ENCODE data around the gene ABHD6. TPM values are rescaled to one million over a fixed set of nuclear protein-coding genes. Genes with fewer than 3 reads are reported as not detected.
A peak's percentile ranks its signal among the peaks of the same experiment; 100 is the strongest.

Gene ABHD6
- total RNA-seq, 1 experiment from 2014 or later, result 5.7 TPM

GRCh38 chr3:58204720-58205119 lies 32.9 kb upstream of the ABHD6 start:
- no peaks in the 10 kb centered on the region for H3K36me3 Mint-ChIP-seq (ENCODE audit: insufficient read depth, unreplicated experiment)
- CTCF ChIA-PET, result interaction anchor here (0.6 kb wide), 1 partner anchor 8 kb away, joined by 4 read pairs; no protein-coding TSS in a partner anchor
- peaks cover 7% of the 10 kb centered on the region for H3K27me3 Mint-ChIP-seq (ENCODE audit: unreplicated experiment)
- BruUV-seq (replicated peaks), result no TSS peak
- H3K9me3 Mint-ChIP-seq (ENCODE audit: low read depth, unreplicated experiment), result peaks cover 3% of the 10 kb centered on the region
- intact Hi-C loops (cut with micrococcal nuclease; ENCODE audit: unreplicated experiment), result no loop called here
- H3K4me1 Mint-ChIP-seq (ENCODE audit: low read depth, unreplicated experiment), result no peaks in the 10 kb centered on the region
- H3K4me3 Mint-ChIP-seq (ENCODE audit: low read depth, unreplicated experiment), result no peak overlapping the region
- TF ChIP-seq, protein P1, sequence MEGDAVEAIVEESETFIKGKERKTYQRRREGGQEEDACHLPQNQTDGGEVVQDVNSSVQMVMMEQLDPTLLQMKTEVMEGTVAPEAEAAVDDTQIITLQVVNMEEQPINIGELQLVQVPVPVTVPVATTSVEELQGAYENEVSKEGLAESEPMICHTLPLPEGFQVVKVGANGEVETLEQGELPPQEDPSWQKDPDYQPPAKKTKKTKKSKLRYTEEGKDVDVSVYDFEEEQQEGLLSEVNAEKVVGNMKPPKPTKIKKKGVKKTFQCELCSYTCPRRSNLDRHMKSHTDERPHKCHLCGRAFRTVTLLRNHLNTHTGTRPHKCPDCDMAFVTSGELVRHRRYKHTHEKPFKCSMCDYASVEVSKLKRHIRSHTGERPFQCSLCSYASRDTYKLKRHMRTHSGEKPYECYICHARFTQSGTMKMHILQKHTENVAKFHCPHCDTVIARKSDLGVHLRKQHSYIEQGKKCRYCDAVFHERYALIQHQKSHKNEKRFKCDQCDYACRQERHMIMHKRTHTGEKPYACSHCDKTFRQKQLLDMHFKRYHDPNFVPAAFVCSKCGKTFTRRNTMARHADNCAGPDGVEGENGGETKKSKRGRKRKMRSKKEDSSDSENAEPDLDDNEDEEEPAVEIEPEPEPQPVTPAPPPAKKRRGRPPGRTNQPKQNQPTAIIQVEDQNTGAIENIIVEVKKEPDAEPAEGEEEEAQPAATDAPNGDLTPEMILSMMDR (IDR thresholded peaks at IDR 0.05; ENCODE audit: unreplicated experiment), result no peak
- no peak overlapping the region for H3K27ac Mint-ChIP-seq (ENCODE audit: unreplicated experiment)
- DNase-seq, result no peak

GRCh38 chr3:58205981-58206380 lies 31.6 kb upstream of the ABHD6 start:
- H3K27me3 Mint-ChIP-seq (ENCODE audit: unreplicated experiment), result peaks cover 17% of the 10 kb centered on the region
- intact Hi-C loops (cut with micrococcal nuclease; ENCODE audit: unreplicated experiment), result no loop called here
- CTCF ChIA-PET, result no interaction called here

DNA sequence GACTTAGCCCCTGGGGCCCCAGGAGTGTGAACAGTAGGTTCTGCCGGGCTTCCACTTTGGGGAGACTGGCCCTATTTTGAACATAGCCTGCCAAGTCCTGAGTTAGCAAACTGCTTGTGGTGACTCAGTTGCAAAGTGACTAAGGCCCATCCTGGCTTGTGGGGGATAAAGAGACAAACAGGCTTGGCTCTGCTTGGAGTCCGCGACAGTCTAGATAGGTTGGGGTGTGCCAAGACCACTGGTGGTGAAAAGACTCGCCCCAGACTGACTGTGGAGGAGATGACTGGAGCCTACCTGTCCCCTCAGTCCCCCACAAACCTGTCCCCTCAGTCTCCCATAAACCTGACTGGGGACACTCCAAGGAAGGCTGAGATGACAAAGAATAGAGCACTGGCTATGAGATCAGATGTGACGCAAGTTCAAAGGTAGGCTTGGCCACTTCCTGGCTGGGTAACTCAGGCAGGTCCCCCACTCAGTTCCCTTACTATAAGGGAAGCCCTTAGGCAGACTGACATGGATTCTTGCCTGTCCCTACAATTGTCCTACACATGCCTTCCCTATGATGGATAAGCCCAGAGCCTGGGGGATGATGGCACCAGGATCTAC lies 31.1 kb upstream of the ABHD6 start:
- peaks cover 17% of the 10 kb centered on the region for H3K27me3 Mint-ChIP-seq (ENCODE audit: unreplicated experiment)
- no peaks in the 10 kb centered on the region for H3K36me3 Mint-ChIP-seq (ENCODE audit: insufficient read depth, unreplicated experiment)
- no peak overlapping the region for H3K4me3 Mint-ChIP-seq (ENCODE audit: low read depth, unreplicated experiment)
- H3K27ac Mint-ChIP-seq (ENCODE audit: unreplicated experiment), result no peak overlapping the region
- peak; percentile 8 for DNase-seq
- intact Hi-C loops (cut with micrococcal nuclease; ENCODE audit: unreplicated experiment), result no loop called here
- H3K4me1 Mint-ChIP-seq (ENCODE audit: low read depth, unreplicated experiment), result no peaks in the 10 kb centered on the region
- TF ChIP-seq, protein P1 (IDR thresholded peaks at IDR 0.05; ENCODE audit: unreplicated experiment), result no peak
- peaks cover 3% of the 10 kb centered on the region for H3K9me3 Mint-ChIP-seq (ENCODE audit: low read depth, unreplicated experiment)
- no TSS peak for BruUV-seq (replicated peaks)
- CTCF ChIA-PET, result no interaction called here

More at GRCh38 chr3:58205981-58206380, 31.6 kb upstream of the ABHD6 start:
- no peak for DNase-seq
- TF ChIP-seq, protein P1 (IDR thresholded peaks at IDR 0.05; ENCODE audit: unreplicated experiment), result no peak
- H3K4me1 Mint-ChIP-seq (ENCODE audit: low read depth, unreplicated experiment), result no peaks in the 10 kb centered on the region
- no TSS peak for BruUV-seq (replicated peaks)
- H3K36me3 Mint-ChIP-seq (ENCODE audit: insufficient read depth, unreplicated experiment), result no peaks in the 10 kb centered on the region
- H3K27ac Mint-ChIP-seq (ENCODE audit: unreplicated experiment), result no peak overlapping the region
- peaks cover 3% of the 10 kb centered on the region for H3K9me3 Mint-ChIP-seq (ENCODE audit: low read depth, unreplicated experiment)
- H3K4me3 Mint-ChIP-seq (ENCODE audit: low read depth, unreplicated experiment), result no peak overlapping the region

GRCh38 chr3:58207954-58208353 lies 29.6 kb upstream of the ABHD6 start:
- Mint-ChIP-seq H3K27me3 (ENCODE audit: unreplicated experiment) (peaks cover 17% of the 10 kb centered on the region), H3K9me3 (ENCODE audit: low read depth, unreplicated experiment) (peaks cover 3% of the 10 kb centered on the region), H3K4me1 (ENCODE audit: low read depth, unreplicated experiment) (no peaks in the 10 kb centered on the region), H3K4me3 (ENCODE audit: low read depth, unreplicated experiment) (no peak overlapping the region), H3K36me3 (ENCODE audit: insufficient read depth, unreplicated experiment) (no peaks in the 10 kb centered on the region), H3K27ac (ENCODE audit: unreplicated experiment) (no peak overlapping the region)
- DNase-seq, result no peak
- no TSS peak for BruUV-seq (replicated peaks)
- CTCF ChIA-PET, result no interaction called here
- TF ChIP-seq, protein P1 (IDR thresholded peaks at IDR 0.05; ENCODE audit: unreplicated experiment), result no peak
- intact Hi-C loops (cut with micrococcal nuclease; ENCODE audit: unreplicated experiment), result no loop called here

Data from Calu3 (cell line).